ENCODE results near the gene TMEM184B. TPM values are rescaled to one million over a fixed set of nuclear protein-coding genes. Genes with fewer than 3 reads are reported as not detected.

TMEM184B gene
- total and polyA plus RNA-seq, 12 donors = 20.8 to 51.6 (median 42.3) TPM

DNA sequence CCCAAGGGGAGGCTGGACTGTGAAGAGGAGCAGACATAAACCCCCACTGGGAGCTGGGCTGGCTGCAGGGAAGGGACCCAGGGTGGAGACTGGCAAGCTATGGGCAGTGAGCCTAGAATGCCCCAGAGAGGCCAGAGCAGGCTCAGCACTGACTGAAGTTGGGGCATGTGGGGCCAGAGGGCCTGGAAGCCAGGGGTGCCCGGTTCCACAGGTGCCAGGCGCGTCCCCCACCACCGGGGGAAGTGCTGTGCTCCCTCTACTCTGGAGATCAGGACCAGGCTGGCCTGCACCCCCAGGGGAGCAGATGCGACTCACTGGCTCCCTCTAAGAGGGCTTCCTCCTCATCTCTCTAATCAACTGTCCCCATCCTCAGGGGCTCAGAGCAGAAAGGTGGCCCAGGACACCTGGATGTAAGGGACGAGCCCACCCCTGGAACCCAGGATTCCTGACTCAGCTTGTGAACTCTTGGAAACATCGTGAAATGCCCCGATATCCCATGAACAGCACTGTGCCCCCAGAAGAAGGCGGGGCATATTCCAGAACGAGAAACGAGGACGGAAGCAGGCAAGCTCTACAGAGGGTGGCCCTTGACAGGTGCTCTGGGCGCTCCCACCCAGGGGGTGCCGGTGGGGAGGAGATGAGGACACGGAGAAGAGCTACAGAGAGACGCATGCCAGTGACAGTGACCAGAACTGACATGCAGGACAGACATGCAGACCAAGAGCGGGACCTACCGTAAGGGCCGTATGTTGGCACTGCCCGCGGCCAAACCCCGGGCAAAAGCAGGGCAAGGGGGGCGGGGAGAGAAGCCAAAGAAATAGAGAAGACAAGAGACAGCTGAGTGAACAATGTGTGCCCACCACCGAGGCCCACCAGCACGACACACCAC is 50.7 kb downstream of the TMEM184B start:
- Histone ChIP-seq H3K36me3 (peaks cover 0 to 73% (median 38%) of the 10 kb centered on the region in 9 donors), H3K4me1 (peaks cover 16 to 41% (median 32%) of the 10 kb centered on the region in 9 donors), H3K27me3 (no peaks in the 10 kb centered on the region), H3K27ac (peak overlapping the region in 1 of 10 donors; percentile 35), H3K9me3 (no peaks in the 10 kb centered on the region), H3K4me3 (no peak overlapping the region)
- ATAC-seq = no peak
- TF ChIP-seq, protein P1, sequence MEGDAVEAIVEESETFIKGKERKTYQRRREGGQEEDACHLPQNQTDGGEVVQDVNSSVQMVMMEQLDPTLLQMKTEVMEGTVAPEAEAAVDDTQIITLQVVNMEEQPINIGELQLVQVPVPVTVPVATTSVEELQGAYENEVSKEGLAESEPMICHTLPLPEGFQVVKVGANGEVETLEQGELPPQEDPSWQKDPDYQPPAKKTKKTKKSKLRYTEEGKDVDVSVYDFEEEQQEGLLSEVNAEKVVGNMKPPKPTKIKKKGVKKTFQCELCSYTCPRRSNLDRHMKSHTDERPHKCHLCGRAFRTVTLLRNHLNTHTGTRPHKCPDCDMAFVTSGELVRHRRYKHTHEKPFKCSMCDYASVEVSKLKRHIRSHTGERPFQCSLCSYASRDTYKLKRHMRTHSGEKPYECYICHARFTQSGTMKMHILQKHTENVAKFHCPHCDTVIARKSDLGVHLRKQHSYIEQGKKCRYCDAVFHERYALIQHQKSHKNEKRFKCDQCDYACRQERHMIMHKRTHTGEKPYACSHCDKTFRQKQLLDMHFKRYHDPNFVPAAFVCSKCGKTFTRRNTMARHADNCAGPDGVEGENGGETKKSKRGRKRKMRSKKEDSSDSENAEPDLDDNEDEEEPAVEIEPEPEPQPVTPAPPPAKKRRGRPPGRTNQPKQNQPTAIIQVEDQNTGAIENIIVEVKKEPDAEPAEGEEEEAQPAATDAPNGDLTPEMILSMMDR (IDR thresholded peaks at IDR 0.05) = no peak
- no peak for DNase-seq
- WGBS, 2 donors = 88 to 94% methylated on average over 25 of the region's 25 CpGs
- intact Hi-C loops (cut with DNase I) = no loop called here

DNA sequence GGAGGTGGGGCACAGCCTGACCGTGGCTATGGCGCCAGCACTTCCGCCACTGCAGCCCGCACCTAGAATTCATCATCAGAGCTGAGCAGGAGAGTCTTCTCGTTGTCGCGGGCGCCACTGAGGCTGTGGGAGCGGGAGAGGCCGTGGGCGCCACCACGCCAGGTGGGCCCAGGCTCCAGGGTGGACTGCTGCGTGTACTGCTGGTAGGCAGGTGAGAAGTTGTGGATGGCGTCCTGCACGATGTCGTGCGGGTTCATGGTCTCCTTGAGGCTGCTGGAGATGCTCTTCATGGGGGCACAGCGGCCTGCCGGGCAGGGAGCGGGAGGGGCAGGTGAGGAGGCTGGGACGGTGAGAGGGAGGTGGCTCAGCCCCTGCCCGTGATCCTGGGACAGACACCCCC is 51.4 kb downstream of the TMEM184B start:
- intact Hi-C loops (cut with DNase I) = no loop called here
- DNase-seq (no peak), ATAC-seq (no peak)
- Histone ChIP-seq H3K36me3 (peaks cover 0 to 70% (median 38%) of the 10 kb centered on the region in 9 donors), H3K27ac (no peak overlapping the region), H3K4me3 (no peak overlapping the region), H3K4me1 (peaks cover 16 to 41% (median 32%) of the 10 kb centered on the region in 9 donors), H3K9me3 (no peaks in the 10 kb centered on the region), H3K27me3 (no peaks in the 10 kb centered on the region)
- TF ChIP-seq, protein P1 (IDR thresholded peaks at IDR 0.05) = no peak
- 92 to 95% methylated on average over 22 of the region's 22 CpGs for WGBS, 2 donors

DNA sequence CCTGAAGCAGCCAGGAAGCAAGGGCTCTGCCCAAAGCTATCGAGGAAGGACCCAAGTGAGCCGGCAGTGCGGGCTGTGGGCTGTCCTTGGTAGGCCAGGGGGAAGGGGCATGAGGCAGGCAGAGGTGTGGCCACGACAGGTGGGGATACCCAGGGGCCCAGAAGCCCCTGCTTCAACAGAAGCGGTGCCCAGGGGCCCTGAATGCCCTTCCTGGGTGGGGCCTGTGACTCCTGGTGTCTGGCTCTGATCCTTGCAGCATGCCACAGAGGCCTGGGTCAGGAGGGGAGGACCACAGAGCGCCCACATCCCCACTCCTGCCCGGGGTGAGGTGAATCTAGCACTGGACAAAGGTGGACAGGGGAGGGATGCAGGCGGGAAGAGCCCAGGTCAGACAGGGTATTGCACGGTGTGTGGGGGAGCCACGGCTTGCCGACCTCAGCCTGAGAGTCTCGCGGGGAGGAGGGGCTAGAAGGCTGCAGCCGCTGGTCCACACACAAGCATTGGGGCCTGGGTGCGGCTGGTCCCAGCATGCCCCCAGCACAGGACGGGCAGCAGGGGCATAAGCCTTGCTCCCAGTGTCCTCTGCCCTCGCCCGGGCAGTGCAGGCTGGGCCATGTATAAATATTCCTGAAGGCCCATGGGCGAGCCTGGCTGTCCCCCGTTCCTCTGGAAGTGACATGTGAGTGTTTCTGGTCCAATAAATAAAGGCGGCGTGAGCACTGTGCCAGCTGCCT is 52.0 kb downstream of the TMEM184B start:
- no peaks in the 10 kb centered on the region for H3K9me3 ChIP-seq
- intact Hi-C loops (cut with DNase I) = no loop called here
- H3K36me3 ChIP-seq = peaks cover 0 to 70% (median 34%) of the 10 kb centered on the region in 9 donors
- H3K27me3 ChIP-seq = no peaks in the 10 kb centered on the region
- peaks cover 16 to 41% (median 32%) of the 10 kb centered on the region in 9 donors for H3K4me1 ChIP-seq
- H3K4me3 ChIP-seq = no peak overlapping the region
- TF ChIP-seq, protein P1 (IDR thresholded peaks at IDR 0.05) = no peak
- ATAC-seq (peak in 1 of 8 donors; percentile 6), DNase-seq (no peak)
- 87 to 89% methylated on average over 22 of the region's 22 CpGs for WGBS, 2 donors
- H3K27ac ChIP-seq = peak overlapping the region in 8 of 10 donors; percentile 86 to 92 (median 88)

DNA sequence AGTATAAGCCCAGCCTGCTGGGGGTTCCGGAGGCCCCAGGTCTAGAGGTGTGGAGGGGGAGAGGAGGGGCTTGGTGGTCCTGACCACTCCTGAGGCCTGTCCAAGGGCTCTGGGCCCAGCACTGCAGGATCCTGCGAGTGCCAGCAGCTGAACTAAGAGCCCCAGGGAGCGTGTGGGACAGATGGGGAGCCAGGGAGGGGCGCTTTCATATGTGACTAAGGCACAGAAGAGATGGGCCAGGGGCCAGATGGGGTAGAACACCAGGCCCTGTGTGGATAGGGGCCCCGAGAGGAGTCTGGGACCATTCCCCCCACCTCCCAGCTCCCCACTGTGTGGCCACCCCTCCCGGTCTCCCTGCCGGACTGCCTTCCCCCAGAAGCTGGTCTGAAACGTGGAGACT is 52.6 kb downstream of the TMEM184B start:
- Histone ChIP-seq H3K4me1 (peaks cover 16 to 41% (median 32%) of the 10 kb centered on the region in 9 donors), H3K27ac (peak overlapping the region in 9 of 10 donors; percentile 64 to 92 (median 87)), H3K4me3 (no peak overlapping the region), H3K36me3 (peaks cover 0 to 68% (median 31%) of the 10 kb centered on the region in 9 donors), H3K27me3 (no peaks in the 10 kb centered on the region), H3K9me3 (no peaks in the 10 kb centered on the region)
- DNase-seq (no peak), ATAC-seq (peak in 1 of 8 donors; percentile 1)
- TF ChIP-seq, protein P1 (IDR thresholded peaks at IDR 0.05) = no peak
- 79 to 86% methylated on average over 8 of the region's 8 CpGs for WGBS, 2 donors
- intact Hi-C loops (cut with DNase I) = no loop called here
